ENCODE measurements around the gene VEZT.

VEZT gene

GRCh38 chr12:95200128-95200894 lies 17.3 kb upstream of the VEZT start:
- no peak for DNase-seq

- no peak for DNase-seq
Measured at GRCh38 chr12:95201056-95201670, 16.4 kb upstream of the VEZT start.

- DNase-seq = no peak
Measured at GRCh38 chr12:95202691-95203486, 14.7 kb upstream of the VEZT start.

GRCh38 chr12:95203487-95204030 lies 14.0 kb upstream of the VEZT start:
- no peak for DNase-seq

GRCh38 chr12:95204141-95204866 lies 13.3 kb upstream of the VEZT start:
- DNase-seq = no peak

- no peak for DNase-seq
Measured at GRCh38 chr12:95205016-95205624, 12.5 kb upstream of the VEZT start.

GRCh38 chr12:95205685-95206084 lies 11.9 kb upstream of the VEZT start:
- no peak for DNase-seq

GRCh38 chr12:95206916-95207315 lies 10.7 kb upstream of the VEZT start:
- DNase-seq = no peak

- DNase-seq = no peak
Measured at GRCh38 chr12:95207407-95207806, 10.2 kb upstream of the VEZT start.

- no peak for DNase-seq
Measured at GRCh38 chr12:95208678-95209077, 8.9 kb upstream of the VEZT start.

GRCh38 chr12:95212586-95212985 lies 5.0 kb upstream of the VEZT start:
- DNase-seq = no peak

GRCh38 chr12:95213119-95213518 lies 4.5 kb upstream of the VEZT start:
- no peak for DNase-seq

GRCh38 chr12:95213928-95214327 lies 3.7 kb upstream of the VEZT start:
- DNase-seq = no peak

- no peak for DNase-seq
Measured at GRCh38 chr12:95214466-95214865, 3.1 kb upstream of the VEZT start.

- no peak for DNase-seq
Measured at GRCh38 chr12:95215949-95216348, 1.7 kb upstream of the VEZT start.

- DNase-seq = no peak
Measured at GRCh38 chr12:95216711-95217376, 763 bp upstream of the VEZT start.

GRCh38 chr12:95218150-95219133 lies 835 bp downstream of the VEZT start:
- no peak for DNase-seq

GRCh38 chr12:95220190-95220589 lies 2.6 kb downstream of the VEZT start:
- DNase-seq = no peak

- no peak for DNase-seq
Measured at GRCh38 chr12:95220726-95221125, 3.1 kb downstream of the VEZT start.
